HUES6 (cell line): ENCODE results near the gene CPVL.

ENCODE experiments used
- H3K27ac ChIP-seq: 2 replicates; pipeline ENCODE4 v1.7.0; 2013; ENCODE audit warnings: low read depth, mild to moderate bottlenecking, low read length, inconsistent platforms
- H3K27me3 ChIP-seq: 2 replicates; pipeline ENCODE4 v1.6.1; 2013; ENCODE audit warnings: low read length; ENCODE audit not compliant: control insufficient read depth, insufficient read depth
- H3K36me3 ChIP-seq: 2 replicates; pipeline ENCODE4 v1.6.1; 2013; ENCODE audit warnings: low read length; ENCODE audit not compliant: control insufficient read depth, insufficient read depth
- H3K4me1 ChIP-seq: 2 replicates; pipeline ENCODE4 v1.6.1; 2013; ENCODE audit warnings: low read length; ENCODE audit not compliant: control insufficient read depth, insufficient read depth
- H3K4me3 ChIP-seq: 2 replicates; pipeline ENCODE4 v1.5.1; 2013; ENCODE audit warnings: low read depth, low read length
- H3K9ac ChIP-seq: one replicate; pipeline ENCODE4 v1.6.1; 2013; ENCODE audit warnings: mild to moderate bottlenecking, low read length
- H3K9me3 ChIP-seq: 2 replicates; pipeline ENCODE4 v1.6.1; 2013; ENCODE audit warnings: low read depth, low read length; ENCODE audit not compliant: control insufficient read depth, insufficient read depth

The CPVL gene

GRCh38 chr7:29003703-29004102 is 142.6 kb downstream of the CPVL start:
- H3K9ac ChIP-seq = no peak overlapping the region
- H3K27ac ChIP-seq = no peak overlapping the region
- no peaks in the 10 kb centered on the region for H3K36me3 ChIP-seq
- H3K4me3 ChIP-seq = no peak overlapping the region
- no peaks in the 10 kb centered on the region for H3K27me3 ChIP-seq
- no peaks in the 10 kb centered on the region for H3K4me1 ChIP-seq
- H3K9me3 ChIP-seq = peaks cover 19% of the 10 kb centered on the region; the same call in 1 of the 2 replicates

- Histone ChIP-seq H3K9ac (no peak overlapping the region), H3K27me3 (no peaks in the 10 kb centered on the region), H3K4me1 (peaks cover 7% of the 10 kb centered on the region; the same call in 1 of the 2 replicates), H3K36me3 (no peaks in the 10 kb centered on the region), H3K27ac (no peak overlapping the region), H3K4me3 (no peak overlapping the region), H3K9me3 (peaks cover 8% of the 10 kb centered on the region; the same call in 1 of the 2 replicates)
Measured at GRCh38 chr7:29000717-29001076, 145.6 kb downstream of the CPVL start.

DNA sequence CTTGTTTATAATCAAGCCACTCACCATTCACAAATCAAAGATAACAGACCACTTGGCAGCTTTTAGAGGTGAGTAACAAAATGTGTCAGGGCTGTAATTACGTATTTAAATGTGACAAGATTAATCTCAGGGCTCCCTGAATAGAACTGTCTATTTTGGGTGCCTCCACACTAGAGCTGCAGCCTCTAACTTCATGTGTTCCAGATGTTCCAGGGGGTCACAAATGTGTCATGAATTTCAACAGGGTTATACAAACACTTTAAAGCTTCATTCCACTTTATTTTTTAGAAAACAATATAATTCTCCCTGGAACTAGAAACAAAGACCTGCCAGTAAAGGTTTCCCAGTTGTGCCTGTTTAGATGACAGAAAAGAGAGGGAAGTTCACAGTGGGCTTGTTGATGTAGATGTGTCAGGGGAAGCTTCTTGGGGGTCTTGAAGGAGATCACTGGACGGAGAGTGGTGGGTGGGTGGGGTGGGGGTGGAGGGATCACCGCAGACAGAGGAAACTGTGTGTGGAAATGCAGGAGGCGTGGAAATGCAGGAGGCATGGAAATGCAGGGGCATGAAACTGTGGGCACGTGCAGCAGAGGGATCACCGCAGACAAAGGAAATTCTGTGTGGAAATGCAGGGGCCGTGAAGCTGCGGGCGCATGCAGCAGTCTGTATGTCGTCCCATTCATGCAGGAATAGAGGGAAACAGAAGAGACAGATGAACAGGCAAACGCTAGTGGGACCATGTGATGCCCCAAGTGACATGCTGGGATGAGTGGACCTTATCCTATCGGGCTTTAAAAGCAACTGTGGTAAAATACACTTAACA is 146.2 kb downstream of the CPVL start:
- Histone ChIP-seq H3K4me3 (no peak overlapping the region), H3K9me3 (peaks cover 7% of the 10 kb centered on the region; the same call in 1 of the 2 replicates), H3K27ac (no peak overlapping the region), H3K4me1 (peaks cover 7% of the 10 kb centered on the region; the same call in 1 of the 2 replicates), H3K36me3 (no peaks in the 10 kb centered on the region), H3K27me3 (no peaks in the 10 kb centered on the region), H3K9ac (no peak overlapping the region)

DNA sequence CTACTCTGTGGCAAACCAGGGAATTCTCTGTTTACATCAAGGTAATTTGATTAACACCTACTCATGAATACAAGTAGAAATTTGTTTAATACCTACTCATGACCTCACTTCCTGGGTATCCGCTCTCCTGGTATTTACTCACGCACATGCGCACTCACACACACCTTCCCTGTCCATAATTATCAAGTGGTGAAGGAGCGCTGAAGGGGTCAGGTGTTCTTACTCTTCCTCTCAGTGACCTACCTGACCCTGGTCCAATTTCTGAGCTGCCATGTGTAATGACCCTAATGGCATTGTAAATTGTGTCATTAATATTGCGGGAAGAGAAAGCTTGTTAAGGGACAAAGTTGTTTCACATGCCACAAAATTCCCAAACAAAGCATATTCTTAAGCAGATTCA is 146.9 kb downstream of the CPVL start:
- H3K9me3 ChIP-seq = peaks cover 7% of the 10 kb centered on the region; the same call in 1 of the 2 replicates
- H3K4me3 ChIP-seq = no peak overlapping the region
- H3K9ac ChIP-seq = no peak overlapping the region
- no peaks in the 10 kb centered on the region for H3K27me3 ChIP-seq
- H3K27ac ChIP-seq = no peak overlapping the region
- H3K4me1 ChIP-seq = peaks cover 7% of the 10 kb centered on the region; the same call in 1 of the 2 replicates
- no peaks in the 10 kb centered on the region for H3K36me3 ChIP-seq

DNA sequence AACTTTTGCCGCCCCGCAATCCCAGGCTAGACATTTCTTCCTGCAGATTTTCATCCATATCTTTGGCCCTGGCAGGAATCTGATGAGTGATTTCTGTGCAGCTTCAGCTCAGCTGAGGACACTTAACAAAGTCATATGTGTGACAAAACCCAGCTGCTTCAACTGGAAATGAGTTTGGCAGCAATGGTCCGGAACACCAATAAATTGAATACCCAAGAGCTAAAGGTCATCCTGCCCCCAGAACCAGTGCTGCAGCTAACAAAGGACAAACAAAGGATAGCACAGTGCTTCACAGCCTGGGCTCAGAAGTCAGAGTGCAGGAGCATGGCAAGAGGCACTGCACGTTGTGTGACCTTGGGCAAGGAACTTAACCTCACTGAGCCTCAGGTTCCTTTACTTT is 148.2 kb downstream of the CPVL start:
- Histone ChIP-seq H3K4me1 (peaks cover 7% of the 10 kb centered on the region; the same call in 1 of the 2 replicates), H3K4me3 (no peak overlapping the region), H3K27me3 (no peaks in the 10 kb centered on the region), H3K9me3 (no peaks in the 10 kb centered on the region; the same call in 1 of the 2 replicates), H3K9ac (no peak overlapping the region), H3K27ac (no peak overlapping the region), H3K36me3 (no peaks in the 10 kb centered on the region)

- Histone ChIP-seq H3K4me1 (peaks cover 7% of the 10 kb centered on the region; the same call in 1 of the 2 replicates), H3K36me3 (no peaks in the 10 kb centered on the region), H3K9ac (no peak overlapping the region), H3K4me3 (no peak overlapping the region), H3K9me3 (no peaks in the 10 kb centered on the region), H3K27ac (no peak overlapping the region), H3K27me3 (no peaks in the 10 kb centered on the region)
Measured at GRCh38 chr7:28996836-28997235, 149.5 kb downstream of the CPVL start.

DNA sequence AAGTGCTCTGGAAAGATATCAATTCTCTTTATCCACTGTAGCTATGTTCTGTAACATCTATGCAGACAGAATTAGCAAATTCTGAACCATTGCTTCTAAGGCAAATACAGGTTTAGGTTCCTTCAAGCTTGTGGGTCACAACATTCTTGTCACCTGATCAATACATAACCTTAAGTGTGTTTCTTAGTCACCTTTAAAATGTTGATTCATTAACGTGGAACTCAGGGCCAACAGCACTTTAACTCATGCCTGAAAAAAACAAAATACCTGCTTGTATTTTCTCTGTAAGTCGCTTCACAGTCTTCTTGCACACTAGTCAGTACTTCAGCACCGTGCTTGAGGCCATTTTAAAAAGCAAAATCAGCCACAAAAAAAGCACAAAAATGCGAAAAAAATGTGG is 153.0 kb downstream of the CPVL start:
- no peaks in the 10 kb centered on the region for H3K9me3 ChIP-seq
- no peaks in the 10 kb centered on the region for H3K27me3 ChIP-seq
- no peak overlapping the region for H3K27ac ChIP-seq
- no peaks in the 10 kb centered on the region for H3K36me3 ChIP-seq
- no peak overlapping the region for H3K9ac ChIP-seq
- H3K4me1 ChIP-seq = peaks cover 12% of the 10 kb centered on the region; the same call in 1 of the 2 replicates
- no peak overlapping the region for H3K4me3 ChIP-seq

DNA sequence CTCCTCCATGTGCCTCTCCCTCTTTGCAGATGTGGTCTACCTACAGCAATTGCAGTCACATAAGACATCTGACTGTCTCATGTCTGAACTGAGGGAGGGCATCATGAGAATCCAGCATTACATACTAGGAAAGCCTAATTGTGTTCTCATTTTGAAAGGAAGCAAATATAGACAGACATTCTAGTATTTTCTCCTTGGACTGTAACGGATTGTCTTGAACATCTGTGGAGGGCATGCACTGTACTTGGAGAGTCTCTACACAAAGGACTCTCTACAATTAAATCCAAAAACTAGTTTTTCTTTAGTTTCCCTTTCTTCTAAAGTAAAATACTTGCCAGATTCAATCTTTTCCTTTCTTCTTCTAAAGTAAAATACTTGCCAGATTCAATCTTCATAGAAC is 153.5 kb downstream of the CPVL start:
- Histone ChIP-seq H3K27me3 (no peaks in the 10 kb centered on the region), H3K9ac (no peak overlapping the region), H3K9me3 (no peaks in the 10 kb centered on the region)

DNA sequence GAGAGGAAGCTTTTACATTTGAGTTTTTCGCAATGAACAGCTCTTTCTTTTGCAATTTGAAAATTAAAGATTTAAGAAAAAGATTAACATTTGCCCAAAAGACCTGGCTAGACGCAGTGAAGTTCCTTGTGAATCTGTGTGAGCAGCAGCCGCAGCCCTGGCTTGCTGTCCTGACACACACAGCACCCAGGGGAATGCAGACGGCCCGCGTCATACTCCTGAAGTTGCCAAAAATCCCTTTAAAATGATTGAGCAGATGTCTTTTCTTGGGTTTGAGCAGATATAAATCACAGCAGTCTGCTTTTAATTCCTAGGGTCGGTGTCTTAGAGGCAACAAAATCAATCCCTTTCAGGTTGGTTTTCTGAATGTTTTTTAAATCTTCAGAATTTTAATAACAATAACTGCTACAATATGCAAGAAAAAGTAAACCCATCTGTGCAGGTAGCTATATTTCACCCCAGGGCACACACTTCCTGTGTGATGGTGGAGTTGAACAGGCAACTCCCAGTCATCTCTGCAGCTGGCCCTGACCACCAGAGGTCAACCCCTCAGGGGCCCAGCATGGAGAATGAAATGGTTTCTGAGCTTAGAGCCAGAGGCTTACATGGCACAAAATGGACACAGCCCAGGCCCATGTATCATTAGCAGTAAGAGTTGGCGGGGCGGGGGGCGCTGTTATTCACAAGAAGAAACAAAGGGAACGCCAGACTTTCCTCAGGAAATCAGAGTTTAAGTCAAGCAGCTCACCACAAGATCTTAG is 156.0 kb downstream of the CPVL start:
- Histone ChIP-seq H3K27me3 (no peaks in the 10 kb centered on the region), H3K36me3 (no peaks in the 10 kb centered on the region), H3K9me3 (no peaks in the 10 kb centered on the region), H3K27ac (no peak overlapping the region), H3K4me1 (peaks cover 10% of the 10 kb centered on the region; the same call in 1 of the 2 replicates), H3K4me3 (no peak overlapping the region), H3K9ac (no peak overlapping the region)

More for the DNA sequence above, 153.5 kb downstream of the CPVL start:
- H3K27ac ChIP-seq = no peak overlapping the region
- no peaks in the 10 kb centered on the region for H3K36me3 ChIP-seq
- H3K4me1 ChIP-seq = 0 out of 2 replicates have a peak, but pooled peaks cover 6% of the 10 kb centered on the region
- no peak overlapping the region for H3K4me3 ChIP-seq

DNA sequence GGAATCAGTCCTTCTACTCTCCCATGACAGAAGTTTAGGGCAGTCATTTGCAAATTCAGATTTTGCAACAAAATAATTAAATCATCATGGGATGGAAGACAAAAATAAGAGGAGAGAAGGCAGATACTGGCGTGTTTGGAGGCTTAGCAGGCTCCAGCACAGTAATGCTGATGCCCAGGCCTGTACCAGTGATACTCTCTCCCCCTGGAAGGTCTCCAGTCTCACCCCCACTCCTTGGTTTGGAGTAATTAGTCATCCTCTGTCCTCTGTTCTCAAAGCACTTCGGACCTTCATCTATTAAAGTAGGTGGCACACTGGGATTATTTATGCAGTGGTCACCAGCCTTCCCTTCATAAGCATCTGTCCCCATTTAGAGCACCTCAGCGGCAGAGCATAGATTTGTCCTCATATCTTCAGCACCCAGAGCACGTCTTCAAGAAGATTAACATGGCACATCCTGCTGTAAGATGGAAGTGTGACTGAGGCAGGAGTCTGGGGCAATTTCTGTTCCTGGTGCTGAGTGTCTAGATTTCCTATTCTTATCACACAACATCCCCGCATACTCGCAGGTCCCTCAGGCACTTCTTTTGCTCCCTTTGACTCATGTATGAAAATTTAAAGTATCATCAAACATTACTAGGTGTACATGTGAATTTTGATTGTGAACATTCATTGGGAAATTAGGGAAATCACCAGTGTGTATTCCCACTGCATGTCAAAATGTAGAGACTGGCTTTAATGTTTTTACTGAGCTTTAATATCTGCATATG is 156.9 kb downstream of the CPVL start:
- H3K9ac ChIP-seq = no peak overlapping the region
- no peaks in the 10 kb centered on the region for H3K27me3 ChIP-seq
- peaks cover 17% of the 10 kb centered on the region for H3K4me1 ChIP-seq
- H3K27ac ChIP-seq = no peak overlapping the region
- H3K36me3 ChIP-seq = no peaks in the 10 kb centered on the region
- H3K4me3 ChIP-seq = no peak overlapping the region
- H3K9me3 ChIP-seq = no peaks in the 10 kb centered on the region
